ENCODE results near the gene SPANXA1.
"Not testable (repeated sequence)": the region's sequence is repeated elsewhere in the genome, so short reads cannot be mapped to it uniquely, and the experiment has no call there.

Gene SPANXA1

GRCh38 chrX:141584638-141585037, at the start of gene SPANXA1:
SPANXA1 (minus strand) TSS chrX:141584738; CDS start chrX:141584678, 60 bp downstream.
- H3K27ac ChIP-seq; POLR2A ChIA-PET (ENCODE audit: low non-redundant PET); CTCF ChIA-PET; DNase-seq (ENCODE audit: low spot score): not testable (repeated sequence)

DNA sequence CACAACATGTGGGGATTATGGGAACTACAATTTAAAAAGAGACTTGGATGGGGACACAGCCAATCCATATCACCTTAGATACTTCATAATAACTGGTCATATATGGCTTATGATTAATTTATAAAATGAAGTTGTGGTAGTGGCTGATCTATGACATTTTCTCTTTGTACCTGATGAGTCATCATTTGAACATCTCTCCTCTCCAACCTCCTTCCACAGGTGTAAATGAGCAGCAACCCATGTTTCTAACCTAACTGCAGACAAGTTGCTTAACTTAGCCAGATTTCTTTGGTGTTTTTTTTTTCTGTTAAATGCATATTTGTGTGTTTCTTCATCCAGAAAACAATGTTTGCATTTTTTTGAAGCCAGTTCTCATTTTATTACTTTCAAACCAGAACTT, 47.6 kb upstream of the SPANXA1 start:
- ChIA-PET CTCF (interaction anchor here (0.7 kb wide), 1 partner anchor 20 kb away, joined by 3 read pairs; no protein-coding TSS in a partner anchor), POLR2A (ENCODE audit: low non-redundant PET) (no interaction called here)
- DNase-seq (ENCODE audit: low spot score) = peak; percentile 0
- no peak overlapping the region for H3K27ac ChIP-seq
- TF ChIP-seq, protein P1, sequence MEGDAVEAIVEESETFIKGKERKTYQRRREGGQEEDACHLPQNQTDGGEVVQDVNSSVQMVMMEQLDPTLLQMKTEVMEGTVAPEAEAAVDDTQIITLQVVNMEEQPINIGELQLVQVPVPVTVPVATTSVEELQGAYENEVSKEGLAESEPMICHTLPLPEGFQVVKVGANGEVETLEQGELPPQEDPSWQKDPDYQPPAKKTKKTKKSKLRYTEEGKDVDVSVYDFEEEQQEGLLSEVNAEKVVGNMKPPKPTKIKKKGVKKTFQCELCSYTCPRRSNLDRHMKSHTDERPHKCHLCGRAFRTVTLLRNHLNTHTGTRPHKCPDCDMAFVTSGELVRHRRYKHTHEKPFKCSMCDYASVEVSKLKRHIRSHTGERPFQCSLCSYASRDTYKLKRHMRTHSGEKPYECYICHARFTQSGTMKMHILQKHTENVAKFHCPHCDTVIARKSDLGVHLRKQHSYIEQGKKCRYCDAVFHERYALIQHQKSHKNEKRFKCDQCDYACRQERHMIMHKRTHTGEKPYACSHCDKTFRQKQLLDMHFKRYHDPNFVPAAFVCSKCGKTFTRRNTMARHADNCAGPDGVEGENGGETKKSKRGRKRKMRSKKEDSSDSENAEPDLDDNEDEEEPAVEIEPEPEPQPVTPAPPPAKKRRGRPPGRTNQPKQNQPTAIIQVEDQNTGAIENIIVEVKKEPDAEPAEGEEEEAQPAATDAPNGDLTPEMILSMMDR (conservative IDR thresholded peaks at IDR 0.05; ENCODE audit: low read depth) = no peak

DNA sequence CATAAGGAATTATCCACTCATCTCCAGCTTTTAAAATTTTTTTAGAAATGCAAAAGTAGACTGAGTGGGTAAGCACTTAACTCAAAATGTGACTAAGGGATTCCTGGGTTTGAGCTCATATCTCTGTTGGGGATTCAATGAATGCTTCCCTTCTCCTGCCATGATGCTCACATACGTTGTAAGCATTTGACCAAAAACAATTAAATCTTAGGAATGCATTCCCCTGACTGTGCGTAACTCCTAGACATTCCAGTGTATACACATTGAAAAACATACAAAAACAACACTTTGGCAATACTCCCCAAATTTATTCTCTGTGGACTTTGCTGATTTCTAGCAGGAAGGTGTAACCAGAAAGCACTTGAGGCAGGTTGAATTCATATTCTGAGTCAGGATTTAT, 34.8 kb upstream of the SPANXA1 start:
- POLR2A ChIA-PET (ENCODE audit: low non-redundant PET) = no interaction called here
- CTCF ChIA-PET = no interaction called here
- TF ChIP-seq, protein P1 (conservative IDR thresholded peaks at IDR 0.05; ENCODE audit: low read depth) = no peak
- DNase-seq (ENCODE audit: low spot score) = no peak
- no peak overlapping the region for H3K27ac ChIP-seq

DNA sequence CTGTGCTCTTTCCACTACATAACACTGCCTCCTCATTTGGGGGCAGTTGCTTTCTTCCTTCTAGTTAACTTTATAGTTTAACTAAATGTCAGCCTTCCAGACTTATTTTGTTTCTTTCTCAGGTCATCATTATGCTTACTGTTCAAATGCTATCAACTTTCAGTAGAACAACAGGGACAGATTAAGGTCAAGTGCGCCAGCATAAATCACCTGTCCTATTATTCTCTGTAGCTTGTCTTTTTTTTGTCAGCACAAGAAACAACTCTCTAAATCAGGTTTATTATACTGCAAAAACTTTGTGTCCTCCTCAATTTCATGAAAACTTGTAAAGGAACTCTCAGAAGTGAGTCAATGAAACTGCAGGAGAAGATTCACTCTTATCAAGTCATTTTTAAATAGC, 24.6 kb upstream of the SPANXA1 start:
- no peak for DNase-seq (ENCODE audit: low spot score)
- ChIA-PET CTCF (no interaction called here), POLR2A (ENCODE audit: low non-redundant PET) (no interaction called here)
- TF ChIP-seq, protein P1 (conservative IDR thresholded peaks at IDR 0.05; ENCODE audit: low read depth) = no peak
- H3K27ac ChIP-seq = no peak overlapping the region

DNA sequence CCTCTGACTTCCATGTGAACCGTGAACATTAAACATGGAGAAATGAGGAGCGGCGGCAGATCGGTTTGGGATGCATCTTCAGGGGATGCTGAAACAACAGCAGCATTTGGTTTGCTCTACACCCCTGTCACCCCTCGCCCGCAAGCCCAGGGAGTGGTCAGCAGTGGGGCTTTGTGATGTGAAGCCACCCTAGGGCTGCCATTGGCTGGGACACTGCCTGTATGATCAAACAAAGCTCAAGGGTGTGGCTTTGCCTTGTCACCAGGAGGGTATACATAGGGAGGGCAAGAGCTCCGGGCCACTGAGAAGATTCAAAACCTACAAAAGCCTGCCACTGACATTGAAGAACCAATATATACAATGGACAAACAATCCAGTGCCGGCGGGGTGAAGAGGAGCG, 4.9 kb upstream of the SPANXA1 start, which contains the start of gene SPANXA2:
Gene SPANXA2 (plus strand): TSS at position 301 of the 400 bp plus-strand sequence. CDS start 60 bp downstream, at position 361.
- DNase-seq (ENCODE audit: low spot score) = not testable (repeated sequence)

DNA sequence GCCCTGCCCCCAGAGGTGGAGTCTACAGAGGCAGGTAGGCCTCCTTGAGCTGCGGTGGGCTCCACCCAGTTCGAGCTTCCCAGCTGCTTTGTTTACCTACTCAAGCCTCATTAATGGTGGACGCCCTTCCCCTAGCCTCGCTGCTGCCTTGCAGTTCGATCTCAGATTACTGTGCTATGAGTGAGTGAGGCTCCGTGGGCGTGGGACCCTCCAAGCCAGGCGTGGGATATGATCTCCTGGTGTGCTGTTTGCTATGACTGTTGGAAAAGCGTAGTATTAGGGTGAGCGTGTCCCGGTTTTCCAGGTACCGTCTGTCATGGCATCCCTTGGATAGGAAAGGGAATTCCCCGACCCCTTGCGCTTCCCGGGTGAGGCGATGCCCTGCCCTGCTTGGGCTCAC, 42.0 kb downstream of the SPANXA1 start:
- POLR2A ChIA-PET (ENCODE audit: low non-redundant PET); H3K27ac ChIP-seq; CTCF ChIA-PET; DNase-seq (ENCODE audit: low spot score): not testable (repeated sequence)

More for the DNA sequence above, 4.9 kb upstream of the SPANXA1 start, which contains the start of gene SPANXA2:
- POLR2A ChIA-PET (ENCODE audit: low non-redundant PET); CTCF ChIA-PET; H3K27ac ChIP-seq: not testable (repeated sequence)
